HEK293T (cell line): ENCODE measurements around the gene RAB11FIP3.

Source experiments
- ARNT ChIP-seq: fragments of 450-650 bp; IDR thresholded peaks from 2 replicates; pipeline ENCODE4 v1.6.1; 2017; ENCODE audit warnings: mild to moderate bottlenecking
- BHLHE40 ChIP-seq: fragments of 450-650 bp; IDR thresholded peaks from 2 replicates; pipeline ENCODE4 v1.6.1; 2016; ENCODE audit warnings: mild to moderate bottlenecking, moderate library complexity, borderline replicate concordance
- ELF4 ChIP-seq: fragments of 450-650 bp; IDR thresholded peaks from 2 replicates; pipeline ENCODE4 v1.6.1; 2017; ENCODE audit warnings: antibody characterized with exemption
- FOXA1 ChIP-seq: fragments of 450-650 bp; IDR thresholded peaks from 2 replicates; pipeline ENCODE4 v1.6.1; 2016; ENCODE audit warnings: mild to moderate bottlenecking
- FOXK2 ChIP-seq: fragments of 450-650 bp; IDR thresholded peaks from 2 replicates; pipeline ENCODE4 v1.6.1; 2016; ENCODE audit warnings: mild to moderate bottlenecking
- FOXM1 ChIP-seq: fragments of 450-650 bp; IDR thresholded peaks from 2 replicates; pipeline ENCODE4 v1.6.1; 2017; ENCODE audit warnings: mild to moderate bottlenecking, borderline replicate concordance
- L3MBTL2 ChIP-seq: fragments of 450-650 bp; conservative IDR thresholded peaks from 2 replicates; pipeline ENCODE4 v1.6.1; 2016; ENCODE audit warnings: mild to moderate bottlenecking
- LEF1 ChIP-seq: fragments of 450-650 bp; IDR thresholded peaks from 2 replicates; pipeline ENCODE4 v1.6.1; 2017; ENCODE audit warnings: mild to moderate bottlenecking, borderline replicate concordance
- NFRKB ChIP-seq: fragments of 450-650 bp; IDR thresholded peaks from 2 replicates; pipeline ENCODE4 v1.6.1; 2016; ENCODE audit warnings: mild to moderate bottlenecking, moderate library complexity
- SP1 ChIP-seq: fragments of 450-650 bp; IDR thresholded peaks from 2 replicates; pipeline ENCODE4 v1.6.1; 2017
- SUZ12 ChIP-seq: fragments of 450-650 bp; IDR thresholded peaks from 2 replicates; pipeline ENCODE4 v1.6.1; 2016; ENCODE audit warnings: mild to moderate bottlenecking
- TARDBP ChIP-seq: fragments of 450-650 bp; IDR thresholded peaks from 2 replicates; pipeline ENCODE4 v1.6.1; 2016
- TF ChIP-seq, protein P1 (sequence below): fragments of 450-650 bp; IDR thresholded peaks from 2 replicates; pipeline ENCODE4 v1.6.1; 2016

DNA sequence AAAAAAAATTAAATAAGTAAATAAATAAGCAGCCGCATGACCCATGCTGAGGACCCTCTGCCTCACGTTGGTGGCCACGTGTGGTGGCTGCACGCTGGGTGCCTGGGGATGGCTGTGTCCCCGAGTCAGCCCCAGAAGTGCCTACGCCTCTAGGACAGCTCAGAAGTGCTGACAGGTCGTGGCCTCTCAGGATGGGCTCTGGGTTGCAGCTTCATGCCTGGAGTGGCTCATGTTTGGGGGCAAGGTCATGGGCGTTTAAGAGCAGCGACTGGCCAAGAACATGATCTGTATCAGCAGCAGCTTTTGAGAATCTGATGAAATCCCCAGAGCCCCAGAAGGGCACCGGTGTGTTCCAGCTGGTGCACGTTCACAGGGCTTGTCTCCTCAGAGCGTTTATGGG is 75.3 kb downstream of the RAB11FIP3 start:
- TF ChIP-seq NFRKB (no peak), FOXM1 (no peak), LEF1 (no peak), SUZ12 (no peak), ARNT (no peak), FOXA1 (no peak), TARDBP (no peak), ELF4 (no peak), L3MBTL2 (no peak), BHLHE40 (no peak), SP1 (no peak), FOXK2 (no peak)
- TF ChIP-seq, protein P1, sequence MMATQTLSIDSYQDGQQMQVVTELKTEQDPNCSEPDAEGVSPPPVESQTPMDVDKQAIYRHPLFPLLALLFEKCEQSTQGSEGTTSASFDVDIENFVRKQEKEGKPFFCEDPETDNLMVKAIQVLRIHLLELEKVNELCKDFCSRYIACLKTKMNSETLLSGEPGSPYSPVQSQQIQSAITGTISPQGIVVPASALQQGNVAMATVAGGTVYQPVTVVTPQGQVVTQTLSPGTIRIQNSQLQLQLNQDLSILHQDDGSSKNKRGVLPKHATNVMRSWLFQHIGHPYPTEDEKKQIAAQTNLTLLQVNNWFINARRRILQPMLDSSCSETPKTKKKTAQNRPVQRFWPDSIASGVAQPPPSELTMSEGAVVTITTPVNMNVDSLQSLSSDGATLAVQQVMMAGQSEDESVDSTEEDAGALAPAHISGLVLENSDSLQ, result no peak
